Breast epithelium (tissue), 3 donors: ENCODE data around the gene DOK4.

Source experiments
- CTCF ChIP-seq, 3 donors: fragments of 450-650 bp; IDR thresholded peaks; one replicate each; pipeline ENCODE4 v1.5.1; 2016 to 2017; ENCODE audit warnings: antibody characterized with exemption in 3 of 3, mild to moderate bottlenecking in 3 of 3, moderate library complexity in 3 of 3
- POLR2A ChIP-seq: fragments of 450-650 bp; IDR thresholded peaks from one replicate; pipeline ENCODE4 v1.6.1; 2016; ENCODE audit warnings: antibody characterized with exemption, mild to moderate bottlenecking, moderate library complexity
- POLR2AphosphoS5 ChIP-seq, 3 donors: sonication (generic); formaldehyde crosslinking; IDR thresholded peaks; one replicate each; pipeline ENCODE4 v1.6.1; 2017; ENCODE audit warnings: antibody characterized with exemption in 3 of 3

DNA sequence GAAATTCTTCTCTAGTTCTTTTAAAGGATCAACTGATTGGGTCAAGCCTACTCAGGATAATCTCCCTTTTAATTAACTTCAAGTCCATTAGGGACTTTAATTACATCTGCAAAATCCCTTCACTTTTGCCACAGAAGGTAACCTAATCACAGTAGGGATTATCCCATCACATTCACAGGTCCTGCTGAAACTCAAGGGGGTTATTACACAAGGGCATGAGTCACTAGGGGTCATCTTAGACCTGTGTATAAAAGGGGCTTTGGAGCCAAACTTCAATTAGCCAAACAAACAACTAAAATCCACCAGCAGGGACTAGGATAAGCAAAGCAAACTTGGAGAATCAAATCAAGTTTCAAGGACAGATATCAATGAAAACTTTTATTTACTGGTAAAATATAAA is 58.5 kb downstream of the DOK4 start:
- TF ChIP-seq CTCF (IDR thresholded peaks at IDR 0.05) (no peak), POLR2A (no peak), POLR2AphosphoS5 (IDR thresholded peaks at IDR 0.05) (no peak)
